SU-DHL-6 (cell line): Measurements from ENCODE around the gene EIF2S3.
A peak's percentile ranks its signal among the peaks of the same experiment; 100 is the strongest.
"Not testable (repeated sequence)": the region's sequence is repeated elsewhere in the genome, so short reads cannot be mapped to it uniquely, and the experiment has no call there.

Experiments
- H2AFZ ChIP-seq: fragments of 200-600 bp; sonication (generic); 2 replicates; pipeline ENCODE4 v1.6.1; 2014; ENCODE audit warnings: low read depth, mild to moderate bottlenecking, moderate library complexity, mixed read lengths, antibody characterized with exemption, low read length; ENCODE audit not compliant: severe bottlenecking
- H3F3A ChIP-seq: fragments of 200-600 bp; shearing (Covaris generic); 2 replicates; pipeline ENCODE4 v1.6.0; 2016; ENCODE audit warnings: antibody characterized with exemption, mild to moderate bottlenecking; ENCODE audit not compliant: insufficient read depth
- H3K27ac ChIP-seq: fragments of 200-600 bp; sonication (generic); 2 replicates; pipeline ENCODE4 v1.5.1; 2016; ENCODE audit warnings: low read depth, mild to moderate bottlenecking, low read length, moderate library complexity, mixed read lengths
- H3K27me3 ChIP-seq: fragments of 200-600 bp; sonication (generic), shearing (Covaris generic); 2 replicates; pipeline ENCODE4 v1.6.0; 2014; ENCODE audit warnings: mild to moderate bottlenecking, low read length
- H3K36me3 ChIP-seq: fragments of 200-600 bp; sonication (generic); 2 replicates; pipeline ENCODE4 v1.6.1; 2014; ENCODE audit warnings: mild to moderate bottlenecking, low read length, mixed read lengths
- H3K4me2 ChIP-seq: fragments of 300-600, 200-600 bp; shearing (Covaris generic), sonication (generic); 2 replicates; pipeline ENCODE4 v1.6.0; 2014; ENCODE audit warnings: low read length, low read depth, mild to moderate bottlenecking; ENCODE audit not compliant: poor library complexity, severe bottlenecking
- H3K4me3 ChIP-seq: fragments of 200-600 bp; sonication (generic); 2 replicates; pipeline ENCODE4 v1.5.1; 2014; ENCODE audit warnings: antibody characterized with exemption, low read length, mild to moderate bottlenecking, mixed read lengths; ENCODE audit not compliant: insufficient read depth, poor library complexity, severe bottlenecking
- H3K79me2 ChIP-seq: fragments of 200-600 bp; sonication (generic); 2 replicates; pipeline ENCODE4 v1.6.1; 2014; ENCODE audit warnings: mild to moderate bottlenecking, low read length, moderate library complexity; ENCODE audit not compliant: insufficient read depth
- H3K9ac ChIP-seq: fragments of 200-600 bp; sonication (generic); 2 replicates; pipeline ENCODE4 v1.7.0; 2014; ENCODE audit warnings: mild to moderate bottlenecking, low read length
- H3K9me2 ChIP-seq: fragments of 200-600 bp; sonication (generic); replicated peaks from 2 replicates; pipeline ENCODE4 v1.6.1; 2014; ENCODE audit warnings: low read length; ENCODE audit not compliant: insufficient read depth
- H3K9me3 ChIP-seq: fragments of 200-600 bp; sonication (generic); 2 replicates; pipeline ENCODE4 v1.6.1; 2014; ENCODE audit warnings: low read length, mixed read lengths; ENCODE audit not compliant: insufficient read depth
- H4K20me1 ChIP-seq: fragments of 200-600 bp; sonication (generic); 2 replicates; pipeline ENCODE4 v1.6.1; 2014; ENCODE audit warnings: low read depth, mild to moderate bottlenecking, antibody characterized with exemption, low read length, moderate library complexity, mixed read lengths
- CTCF ChIP-seq: fragments of 200-600 bp; sonication (generic); IDR thresholded peaks from one replicate; pipeline ENCODE4 v1.5.1; 2017; ENCODE audit warnings: antibody characterized with exemption, mild to moderate bottlenecking, low read length, moderate library complexity; ENCODE audit not compliant: insufficient read depth, poor library complexity, severe bottlenecking
- EZH2phosphoT487 ChIP-seq: fragments of 200-600 bp; sonication (generic), shearing (Covaris generic); conservative IDR thresholded peaks from 2 replicates; pipeline ENCODE4 v1.6.1; 2018; ENCODE audit warnings: mild to moderate bottlenecking, antibody characterized with exemption, low read length, moderate library complexity, mixed read lengths

EIF2S3 gene

DNA sequence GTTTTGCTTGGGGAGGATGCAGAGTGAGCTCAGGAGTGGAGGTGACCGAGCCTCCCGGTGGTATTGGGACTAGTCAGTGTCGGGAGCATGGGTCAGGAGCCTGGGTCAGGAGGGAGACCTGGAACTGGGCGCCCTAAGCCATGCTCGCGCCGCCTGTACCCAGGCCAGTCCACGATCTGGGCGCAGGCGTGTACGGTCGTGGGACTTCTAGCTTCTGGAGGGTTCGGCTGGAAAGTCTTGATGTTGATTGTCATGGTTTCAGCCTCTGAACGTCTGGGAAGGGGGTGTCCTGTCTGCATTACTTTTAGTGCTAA is 244 bp downstream of the EIF2S3 start:
- Histone ChIP-seq H3K4me3 (no peak overlapping the region), H3K79me2 (peaks cover 24% of the 10 kb centered on the region), H3F3A (peaks cover 3% of the 10 kb centered on the region; the same call in 1 of the 2 replicates), H3K36me3 (peaks cover 10% of the 10 kb centered on the region; the same call in 1 of the 2 replicates), H3K27ac (no peak overlapping the region; the same call in 1 of the 2 replicates), H3K4me2 (no peak overlapping the region), H3K27me3 (no peaks in the 10 kb centered on the region), H2AFZ (peak overlapping the region; percentile 77), H4K20me1 (0 out of 2 replicates have a peak, but pooled peaks cover 10% of the 10 kb centered on the region), H3K9me2 (no peaks in the 10 kb centered on the region), H3K9ac (no peak overlapping the region), H3K9me3 (no peaks in the 10 kb centered on the region)
- TF ChIP-seq EZH2phosphoT487 = no peak
- TF ChIP-seq CTCF = no peak

DNA sequence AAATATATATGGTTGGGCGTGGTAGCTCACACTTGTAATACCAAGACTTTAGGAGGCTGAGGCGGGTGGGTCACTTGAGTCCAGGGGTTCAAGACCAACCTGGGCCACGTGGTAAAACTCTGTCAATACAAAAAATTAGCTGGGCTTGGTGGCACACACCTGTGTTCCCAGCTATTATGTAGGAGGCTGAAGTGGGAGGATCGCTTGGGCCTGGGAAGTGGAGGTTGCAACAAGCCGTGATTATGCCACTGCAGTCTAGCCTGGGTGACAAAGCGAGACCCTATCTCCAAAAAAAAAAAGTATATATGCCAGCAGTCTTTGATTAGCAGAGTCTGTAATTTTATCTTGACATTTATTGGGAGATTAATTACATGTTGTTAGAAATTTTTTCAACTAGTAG is 8.7 kb downstream of the EIF2S3 start:
- peaks cover 7% of the 10 kb centered on the region; the same call in 1 of the 2 replicates for H3K36me3 ChIP-seq
- TF ChIP-seq EZH2phosphoT487 = no peak
- TF ChIP-seq CTCF = no peak

GRCh38 chrX:24069877-24070276 is 15.1 kb downstream of the EIF2S3 start:
- H3K4me2 ChIP-seq = no peak overlapping the region
- no peak for TF ChIP-seq EZH2phosphoT487
- TF ChIP-seq CTCF = no peak

More for the DNA sequence above, 8.7 kb downstream of the EIF2S3 start:
- Histone ChIP-seq H3K4me3 (no peak overlapping the region), H4K20me1 (0 out of 2 replicates have a peak, but pooled peaks cover 3% of the 10 kb centered on the region), H3K9me3 (no peaks in the 10 kb centered on the region), H3K9me2 (no peaks in the 10 kb centered on the region), H3K4me2 (no peak overlapping the region), H3K79me2 (peaks cover 27% of the 10 kb centered on the region; the same call in 1 of the 2 replicates), H3F3A (0 out of 2 replicates have a peak, but pooled peaks cover 3% of the 10 kb centered on the region), H3K9ac (no peak overlapping the region), H3K27ac (no peak overlapping the region), H3K27me3 (no peaks in the 10 kb centered on the region), H2AFZ (no peak overlapping the region)

GRCh38 chrX:24079411-24079810 is 24.7 kb downstream of the EIF2S3 start:
- Histone ChIP-seq H3K9ac (no peak overlapping the region), H2AFZ (no peak overlapping the region), H3K27ac (no peak overlapping the region), H3F3A (peaks cover 21% of the 10 kb centered on the region), H3K4me3 (no peak overlapping the region), H3K79me2 (no peaks in the 10 kb centered on the region), H3K9me3 (no peaks in the 10 kb centered on the region), H3K36me3 (peaks cover 4% of the 10 kb centered on the region; the same call in 1 of the 2 replicates), H4K20me1 (no peaks in the 10 kb centered on the region), H3K4me2 (no peak overlapping the region), H3K9me2 (no peaks in the 10 kb centered on the region), H3K27me3 (no peaks in the 10 kb centered on the region)
- no peak for TF ChIP-seq EZH2phosphoT487
- TF ChIP-seq CTCF = no peak

More at GRCh38 chrX:24069877-24070276, 15.1 kb downstream of the EIF2S3 start:
- H3K36me3 ChIP-seq = 0 out of 2 replicates have a peak, but pooled peaks cover 8% of the 10 kb centered on the region
- H3K27me3 ChIP-seq = no peaks in the 10 kb centered on the region
- H2AFZ ChIP-seq = no peak overlapping the region
- no peak overlapping the region for H3K9ac ChIP-seq
- no peaks in the 10 kb centered on the region for H3K9me3 ChIP-seq
- peaks cover 9% of the 10 kb centered on the region; the same call in 1 of the 2 replicates for H3F3A ChIP-seq
- H3K27ac ChIP-seq = no peak overlapping the region
- no peaks in the 10 kb centered on the region for H4K20me1 ChIP-seq
- no peaks in the 10 kb centered on the region; the same call in 1 of the 2 replicates for H3K79me2 ChIP-seq
- no peak overlapping the region for H3K4me3 ChIP-seq
- no peaks in the 10 kb centered on the region for H3K9me2 ChIP-seq

DNA sequence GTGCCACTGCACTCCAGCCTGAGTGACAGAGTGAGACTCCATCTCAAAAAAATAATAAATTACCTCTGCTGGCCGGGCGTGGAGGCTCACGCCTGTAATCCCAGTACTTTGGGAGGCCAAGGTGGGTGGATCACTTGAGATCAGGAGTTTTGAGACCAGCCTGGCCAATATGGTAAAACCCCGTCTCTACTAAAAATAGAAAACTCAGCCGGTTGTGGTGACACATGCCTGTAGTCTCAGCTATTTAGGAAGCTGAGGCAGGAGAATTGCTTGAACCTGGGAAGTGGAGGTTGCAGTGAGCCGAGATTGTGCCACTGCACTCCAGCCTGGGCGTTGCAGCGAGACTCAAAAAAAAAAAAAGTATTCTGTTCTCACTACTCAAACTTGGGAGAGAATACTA is 25.5 kb downstream of the EIF2S3 start:
- not testable (repeated sequence) for H2AFZ ChIP-seq, H3K4me3 ChIP-seq, H3K79me2 ChIP-seq, H4K20me1 ChIP-seq, H3K9me3 ChIP-seq, H3K9ac ChIP-seq, H3K27me3 ChIP-seq, H3K9me2 ChIP-seq, H3K4me2 ChIP-seq, H3K36me3 ChIP-seq
- H3F3A ChIP-seq = peaks cover 21% of the 10 kb centered on the region
- peak overlapping the region; percentile 44; the same call in 1 of the 2 replicates for H3K27ac ChIP-seq
